HEK293T (cell line): Measurements from ENCODE around the gene BBS1.

Experiments
- CTBP1 ChIP-seq: fragments of 450-650 bp; IDR thresholded peaks from 2 replicates; pipeline ENCODE4 v1.6.1; 2016; ENCODE audit warnings: borderline replicate concordance
- ELF4 ChIP-seq: fragments of 450-650 bp; IDR thresholded peaks from 2 replicates; pipeline ENCODE4 v1.6.1; 2017; ENCODE audit warnings: antibody characterized with exemption
- FOXA1 ChIP-seq: fragments of 450-650 bp; IDR thresholded peaks from 2 replicates; pipeline ENCODE4 v1.6.1; 2016; ENCODE audit warnings: mild to moderate bottlenecking
- FOXK2 ChIP-seq: fragments of 450-650 bp; IDR thresholded peaks from 2 replicates; pipeline ENCODE4 v1.6.1; 2016; ENCODE audit warnings: mild to moderate bottlenecking
- SP1 ChIP-seq: fragments of 450-650 bp; IDR thresholded peaks from 2 replicates; pipeline ENCODE4 v1.6.1; 2017
- SUZ12 ChIP-seq: fragments of 450-650 bp; IDR thresholded peaks from 2 replicates; pipeline ENCODE4 v1.6.1; 2016; ENCODE audit warnings: mild to moderate bottlenecking
- TARDBP ChIP-seq: fragments of 450-650 bp; IDR thresholded peaks from 2 replicates; pipeline ENCODE4 v1.6.1; 2016
- ZNF384 ChIP-seq: fragments of 450-650 bp; IDR thresholded peaks from 2 replicates; pipeline ENCODE4 v1.6.1; 2016

DNA sequence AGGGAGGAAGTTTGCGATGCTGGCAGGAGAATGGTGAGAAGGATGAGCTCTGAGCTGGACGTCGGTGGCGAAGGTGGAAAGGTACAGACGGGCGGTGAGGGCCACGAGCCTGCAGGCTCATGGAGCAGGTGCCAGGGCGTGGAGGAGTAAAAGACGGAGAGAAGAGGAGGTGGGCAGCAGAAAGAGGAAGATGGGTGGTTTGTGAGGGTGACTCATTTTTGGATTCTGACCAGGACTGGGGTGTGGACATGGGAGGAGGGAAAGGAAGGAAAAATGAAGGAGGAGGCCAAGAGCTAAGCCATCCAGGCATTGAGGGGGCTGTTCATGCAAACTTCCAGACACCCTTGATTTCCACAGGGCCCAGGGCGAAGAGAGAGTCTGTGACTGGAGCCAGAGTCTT is 31.9 kb downstream of the BBS1 start:
- TF ChIP-seq FOXA1, result no peak
- TF ChIP-seq ZNF384, result no peak
- TF ChIP-seq TARDBP, result no peak
- TF ChIP-seq ELF4, result no peak
- TF ChIP-seq SP1, result no peak
- TF ChIP-seq FOXK2, result no peak
- TF ChIP-seq SUZ12, result no peak
- no peak for TF ChIP-seq CTBP1
